Neural progenitor cell (in vitro differentiated cells): ENCODE results near the gene DTNA. TPM values are rescaled to one million over a fixed set of nuclear protein-coding genes. Genes with fewer than 3 reads are reported as not detected.

Experiments
- DNase-seq: peaks from one replicate; pipeline ENCODE4 v3.0.0-alpha.2; 2016; ENCODE audit warnings: low spot score
- H2AFZ ChIP-seq: fragments of 200-600 bp; sonication (generic); replicated peaks from 2 replicates; pipeline ENCODE4 v1.6.1; 2016; ENCODE audit warnings: antibody characterized with exemption
- H3F3A ChIP-seq: fragments of 200-600 bp; sonication (generic); 2 replicates; pipeline ENCODE4 v1.6.1; 2016; ENCODE audit warnings: antibody characterized with exemption, low read depth
- H3K27ac ChIP-seq: fragments of 200-600 bp; sonication (generic); 2 replicates; pipeline ENCODE4 v1.5.1; 2016; ENCODE audit warnings: mild to moderate bottlenecking
- H3K27me3 ChIP-seq: fragments of 200-600 bp; sonication (generic); 2 replicates; pipeline ENCODE4 v1.6.1; 2016; ENCODE audit warnings: mild to moderate bottlenecking, moderate library complexity
- H3K36me3 ChIP-seq: fragments of 200-600 bp; sonication (generic); 2 replicates; pipeline ENCODE4 v1.5.1; 2016
- H3K4me1 ChIP-seq: fragments of 200-600 bp; sonication (generic); 2 replicates; pipeline ENCODE4 v1.6.1; 2016; ENCODE audit warnings: mixed run types
- H3K4me2 ChIP-seq: fragments of 200-600 bp; sonication (generic); 2 replicates; pipeline ENCODE4 v1.6.1; 2016
- H3K4me3 ChIP-seq: fragments of 200-600 bp; sonication (generic); 2 replicates; pipeline ENCODE4 v1.5.1; 2016
- H3K79me2 ChIP-seq: fragments of 200-600 bp; sonication (generic); 2 replicates; pipeline ENCODE4 v1.6.1; 2016; ENCODE audit warnings: low read depth
- H3K9ac ChIP-seq: fragments of 200-600 bp; sonication (generic); 2 replicates; pipeline ENCODE4 v1.6.1; 2016
- H3K9me3 ChIP-seq: fragments of 200-600 bp; sonication (generic); 2 replicates; pipeline ENCODE4 v1.5.1; 2016; ENCODE audit warnings: low read depth
- H4K20me1 ChIP-seq: fragments of 200-600 bp; sonication (generic); 2 replicates; pipeline ENCODE4 v1.6.1; 2016; ENCODE audit warnings: low read depth
- H3K27ac Mint-ChIP-seq: 3 replicates; pipeline ENCODE4 v1.8.0; 2021; ENCODE audit warnings: mixed read lengths
- H3K27me3 Mint-ChIP-seq: 2 replicates; pipeline ENCODE4 v1.8.0; 2022; ENCODE audit warnings: low read depth, mild to moderate bottlenecking, inconsistent platforms, moderate library complexity, mixed read lengths; ENCODE audit not compliant: insufficient read depth
- H3K36me3 Mint-ChIP-seq: 3 replicates; pipeline ENCODE4 v1.8.0; 2021; ENCODE audit warnings: mixed read lengths
- H3K4me1 Mint-ChIP-seq: 3 replicates; pipeline ENCODE4 v1.8.0; 2021; ENCODE audit warnings: mixed read lengths
- H3K4me3 Mint-ChIP-seq: 3 replicates; pipeline ENCODE4 v1.8.0; 2021; ENCODE audit warnings: mild to moderate bottlenecking, moderate library complexity, mixed read lengths
- H3K9me3 Mint-ChIP-seq: 3 replicates; pipeline ENCODE4 v1.8.0; 2020; ENCODE audit warnings: mixed read lengths
- EZH2 ChIP-seq: fragments of 200-600 bp; sonication (generic); IDR thresholded peaks from 2 replicates; pipeline ENCODE4 v1.6.1; 2017; ENCODE audit warnings: antibody characterized with exemption, mild to moderate bottlenecking, moderate library complexity
- EZH2phosphoT487 ChIP-seq: fragments of 200-600 bp; sonication (generic); IDR thresholded peaks from 2 replicates; pipeline ENCODE4 v1.6.1; 2017; ENCODE audit warnings: antibody characterized with exemption
- total RNA-seq: library from RNA; depleted of rRNA; stranded (reverse); fragments of >200 nt; gene quantifications from 2 replicates; pipeline ENCODE4 v1.2.3, GENCODE V29; 2015; ENCODE audit warnings: low replicate concordance
- TF ChIP-seq, protein P1 (sequence below): fragments of 200-600 bp; sonication (generic); IDR thresholded peaks from 2 replicates; pipeline ENCODE4 v1.5.1; 2017; ENCODE audit warnings: antibody characterized with exemption, mild to moderate bottlenecking

Gene DTNA
- total RNA-seq, 1 donor from 2014 or later, result 15.0 TPM

DNA sequence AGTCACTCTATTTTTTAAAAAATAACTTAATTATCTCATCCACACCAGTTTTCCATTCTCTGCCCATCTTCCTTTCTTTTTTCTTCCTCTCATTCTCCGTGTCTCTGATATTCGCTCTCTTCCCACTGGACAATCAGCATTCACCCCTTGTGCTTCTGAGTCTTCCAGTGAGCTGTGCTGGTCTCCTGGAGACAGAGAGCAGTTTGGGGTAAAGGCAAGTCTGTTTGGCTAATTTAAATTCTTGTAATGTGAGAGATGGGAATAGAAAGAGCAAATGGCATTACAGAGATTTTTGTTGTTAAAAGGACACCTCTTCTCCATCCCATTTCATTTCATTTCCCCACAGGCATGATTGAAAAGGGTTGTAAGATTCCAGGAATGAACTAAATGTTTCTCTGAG lies 107.5 kb downstream of the DTNA start:
- Histone ChIP-seq H3K36me3 (no peaks in the 10 kb centered on the region), H3K27me3 (no peaks in the 10 kb centered on the region), H3F3A (no peaks in the 10 kb centered on the region), H3K4me3 (no peak overlapping the region), H3K9me3 (no peaks in the 10 kb centered on the region), H3K4me2 (no peak overlapping the region), H3K27ac (no peak overlapping the region), H2AFZ (peak overlapping the region; percentile 45), H3K9ac (no peak overlapping the region), H4K20me1 (no peaks in the 10 kb centered on the region), H3K4me1 (peaks cover 25% of the 10 kb centered on the region), H3K79me2 (no peaks in the 10 kb centered on the region)
- H3K36me3 Mint-ChIP-seq, result peaks cover 14% of the 10 kb centered on the region
- no peak overlapping the region for H3K27ac Mint-ChIP-seq
- no peak overlapping the region for H3K4me3 Mint-ChIP-seq
- no peaks in the 10 kb centered on the region for H3K9me3 Mint-ChIP-seq
- no peak for TF ChIP-seq EZH2
- TF ChIP-seq, protein P1, sequence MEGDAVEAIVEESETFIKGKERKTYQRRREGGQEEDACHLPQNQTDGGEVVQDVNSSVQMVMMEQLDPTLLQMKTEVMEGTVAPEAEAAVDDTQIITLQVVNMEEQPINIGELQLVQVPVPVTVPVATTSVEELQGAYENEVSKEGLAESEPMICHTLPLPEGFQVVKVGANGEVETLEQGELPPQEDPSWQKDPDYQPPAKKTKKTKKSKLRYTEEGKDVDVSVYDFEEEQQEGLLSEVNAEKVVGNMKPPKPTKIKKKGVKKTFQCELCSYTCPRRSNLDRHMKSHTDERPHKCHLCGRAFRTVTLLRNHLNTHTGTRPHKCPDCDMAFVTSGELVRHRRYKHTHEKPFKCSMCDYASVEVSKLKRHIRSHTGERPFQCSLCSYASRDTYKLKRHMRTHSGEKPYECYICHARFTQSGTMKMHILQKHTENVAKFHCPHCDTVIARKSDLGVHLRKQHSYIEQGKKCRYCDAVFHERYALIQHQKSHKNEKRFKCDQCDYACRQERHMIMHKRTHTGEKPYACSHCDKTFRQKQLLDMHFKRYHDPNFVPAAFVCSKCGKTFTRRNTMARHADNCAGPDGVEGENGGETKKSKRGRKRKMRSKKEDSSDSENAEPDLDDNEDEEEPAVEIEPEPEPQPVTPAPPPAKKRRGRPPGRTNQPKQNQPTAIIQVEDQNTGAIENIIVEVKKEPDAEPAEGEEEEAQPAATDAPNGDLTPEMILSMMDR, result no peak
- TF ChIP-seq EZH2phosphoT487, result no peak
- no peaks in the 10 kb centered on the region for H3K27me3 Mint-ChIP-seq
- no peak for DNase-seq
- H3K4me1 Mint-ChIP-seq, result peaks cover 5% of the 10 kb centered on the region

DNA sequence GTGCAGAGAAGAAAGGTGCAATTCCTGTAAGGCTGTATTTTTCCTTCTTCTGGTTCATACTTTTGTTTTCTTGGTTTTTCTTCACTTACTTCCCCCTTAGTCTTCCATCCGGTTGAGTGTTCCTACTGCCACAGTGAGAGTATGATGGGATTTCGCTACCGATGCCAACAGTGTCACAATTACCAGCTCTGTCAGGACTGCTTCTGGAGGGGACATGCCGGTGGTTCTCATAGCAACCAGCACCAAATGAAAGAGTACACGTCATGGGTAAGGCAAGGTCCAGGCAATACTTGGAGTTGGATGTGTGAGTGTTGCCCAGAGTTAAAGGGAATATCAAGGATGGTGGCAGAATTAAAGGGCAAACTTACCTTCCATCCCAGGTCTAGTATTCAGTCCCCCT lies 108.0 kb downstream of the DTNA start:
- peaks cover 25% of the 10 kb centered on the region for H3K4me1 ChIP-seq
- H3K36me3 ChIP-seq, result no peaks in the 10 kb centered on the region
- H3F3A ChIP-seq, result no peaks in the 10 kb centered on the region
- no peak overlapping the region for H3K4me3 ChIP-seq
- Mint-ChIP-seq H3K27ac (no peak overlapping the region), H3K36me3 (peaks cover 13% of the 10 kb centered on the region), H3K4me1 (peaks cover 5% of the 10 kb centered on the region), H3K4me3 (no peak overlapping the region), H3K27me3 (no peaks in the 10 kb centered on the region), H3K9me3 (no peaks in the 10 kb centered on the region)
- no peak for TF ChIP-seq EZH2phosphoT487
- H3K27me3 ChIP-seq, result no peaks in the 10 kb centered on the region
- no peak overlapping the region for H3K9ac ChIP-seq
- no peak overlapping the region for H3K4me2 ChIP-seq
- no peak overlapping the region for H3K27ac ChIP-seq
- H3K79me2 ChIP-seq, result no peaks in the 10 kb centered on the region
- H3K9me3 ChIP-seq, result no peaks in the 10 kb centered on the region
- no peaks in the 10 kb centered on the region for H4K20me1 ChIP-seq
- peak overlapping the region; percentile 45 for H2AFZ ChIP-seq
- DNase-seq, result no peak

DNA sequence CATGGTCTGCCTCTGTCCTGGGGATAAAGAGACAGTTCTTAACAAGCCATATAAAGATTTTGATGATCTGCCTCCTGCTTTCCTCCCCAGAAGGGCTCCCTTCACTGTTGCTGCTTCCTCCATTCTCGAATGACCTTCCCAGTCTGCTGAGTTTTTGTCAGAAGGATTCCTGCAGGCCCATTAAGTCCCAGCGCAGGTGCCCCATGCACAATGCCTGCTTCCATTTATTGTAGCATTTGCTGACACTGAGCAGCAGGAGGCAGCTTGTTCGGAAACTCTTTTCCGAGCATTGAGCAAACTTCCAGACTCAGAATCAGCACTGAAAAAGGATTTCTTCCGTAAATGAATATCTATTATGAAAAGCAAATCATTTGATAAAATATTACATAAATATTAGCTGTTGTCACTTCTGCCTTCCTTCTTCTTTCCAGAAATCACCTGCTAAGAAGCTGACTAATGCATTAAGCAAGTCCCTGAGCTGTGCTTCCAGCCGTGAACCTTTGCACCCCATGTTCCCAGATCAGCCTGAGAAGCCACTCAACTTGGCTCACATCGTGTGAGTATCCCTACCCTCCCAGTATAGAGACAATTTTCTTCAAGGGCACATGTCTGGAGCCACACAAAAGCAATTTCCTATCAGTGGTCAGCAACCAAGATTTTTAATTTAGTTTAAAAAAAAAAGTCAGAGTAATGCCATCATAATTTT lies 110.4 kb downstream of the DTNA start:
- Mint-ChIP-seq H3K27me3 (no peaks in the 10 kb centered on the region), H3K4me1 (peaks cover 5% of the 10 kb centered on the region), H3K27ac (no peak overlapping the region), H3K36me3 (peaks cover 12% of the 10 kb centered on the region), H3K4me3 (no peak overlapping the region), H3K9me3 (no peaks in the 10 kb centered on the region)
- no peaks in the 10 kb centered on the region for H3K27me3 ChIP-seq
- DNase-seq, result peak; percentile 63
- peak overlapping the region; percentile 39 for H3K4me2 ChIP-seq
- TF ChIP-seq, protein P1, result peak; percentile 36
- TF ChIP-seq EZH2, result no peak
- H3K4me1 ChIP-seq, result peaks cover 25% of the 10 kb centered on the region
- H3K27ac ChIP-seq, result no peak overlapping the region
- H3K79me2 ChIP-seq, result no peaks in the 10 kb centered on the region
- no peaks in the 10 kb centered on the region for H4K20me1 ChIP-seq
- no peaks in the 10 kb centered on the region for H3K36me3 ChIP-seq
- H3K4me3 ChIP-seq, result no peak overlapping the region
- H2AFZ ChIP-seq, result no peak overlapping the region
- no peaks in the 10 kb centered on the region for H3K9me3 ChIP-seq
- H3F3A ChIP-seq, result no peaks in the 10 kb centered on the region
- no peak overlapping the region for H3K9ac ChIP-seq

DNA sequence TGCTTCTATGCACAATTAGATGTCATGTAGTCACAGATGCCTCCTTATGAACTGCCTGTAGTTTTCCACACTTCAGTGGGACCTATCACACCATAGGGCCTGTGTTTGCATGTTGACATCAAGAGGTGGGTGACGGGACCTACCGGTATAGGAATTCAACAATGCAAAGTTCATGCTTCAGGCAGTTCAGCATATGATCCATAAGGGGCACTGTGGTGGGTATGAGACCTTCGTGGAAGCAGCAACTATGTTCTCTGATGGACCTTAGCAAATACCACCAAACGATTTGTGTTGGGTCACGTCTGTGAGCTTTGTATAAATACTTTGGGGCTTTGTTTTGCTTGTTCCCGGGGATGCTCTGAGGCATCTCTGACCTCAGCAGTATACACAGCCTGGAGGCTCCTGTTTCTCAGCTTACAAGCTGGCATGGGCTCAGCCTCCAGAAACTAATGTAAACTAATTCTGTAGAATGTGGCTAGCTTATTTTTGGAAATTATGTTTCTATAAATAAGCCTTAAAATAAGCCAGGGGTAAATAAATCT lies 111.6 kb downstream of the DTNA start:
- Histone ChIP-seq H3K79me2 (no peaks in the 10 kb centered on the region), H3K9me3 (no peaks in the 10 kb centered on the region), H2AFZ (no peak overlapping the region), H3K27me3 (no peaks in the 10 kb centered on the region), H3K27ac (no peak overlapping the region), H3K4me2 (no peak overlapping the region), H4K20me1 (no peaks in the 10 kb centered on the region), H3K4me3 (no peak overlapping the region), H3F3A (no peaks in the 10 kb centered on the region), H3K4me1 (peaks cover 25% of the 10 kb centered on the region), H3K9ac (no peak overlapping the region), H3K36me3 (no peaks in the 10 kb centered on the region)
- peaks cover 9% of the 10 kb centered on the region for H3K36me3 Mint-ChIP-seq
- H3K4me3 Mint-ChIP-seq, result no peak overlapping the region
- H3K9me3 Mint-ChIP-seq, result no peaks in the 10 kb centered on the region
- TF ChIP-seq, protein P1, result peak; percentile 17
- TF ChIP-seq EZH2, result no peak
- TF ChIP-seq EZH2phosphoT487, result no peak
- peaks cover 5% of the 10 kb centered on the region for H3K4me1 Mint-ChIP-seq
- DNase-seq, result no peak
- no peak overlapping the region for H3K27ac Mint-ChIP-seq
- H3K27me3 Mint-ChIP-seq, result no peaks in the 10 kb centered on the region
